ENCODE results near the gene LRRC28. TPM values are rescaled to one million over a fixed set of nuclear protein-coding genes. Genes with fewer than 3 reads are reported as not detected.

Gene LRRC28
- total RNA-seq, 1 donor from 2014 or later: 28.8 TPM

- H3K27ac Mint-ChIP-seq (ENCODE audit: unreplicated experiment): peak overlapping the region; percentile 75
Observed at GRCh38 chr15:99403597-99403996, 152.3 kb downstream of the LRRC28 start.

GRCh38 chr15:99404454-99404853 lies 153.2 kb downstream of the LRRC28 start:
- no peaks in the 10 kb centered on the region for H3K36me3 Mint-ChIP-seq (ENCODE audit: low read depth)
- DNase-seq (ENCODE audit: low read depth, low spot score): no peak
- H3K9me3 Mint-ChIP-seq: no peaks in the 10 kb centered on the region
- H3K27ac Mint-ChIP-seq (ENCODE audit: unreplicated experiment): no peak overlapping the region
- no peaks in the 10 kb centered on the region for H3K27me3 Mint-ChIP-seq (ENCODE audit: low read depth)
- H3K4me3 Mint-ChIP-seq: no peak overlapping the region
- H3K4me1 Mint-ChIP-seq: no peaks in the 10 kb centered on the region
- no peak for TF ChIP-seq CTCF (conservative IDR thresholded peaks at IDR 0.05)

More at GRCh38 chr15:99403597-99403996, 152.3 kb downstream of the LRRC28 start:
- Mint-ChIP-seq H3K9me3 (no peaks in the 10 kb centered on the region), H3K4me3 (no peak overlapping the region), H3K4me1 (no peaks in the 10 kb centered on the region), H3K36me3 (ENCODE audit: low read depth) (no peaks in the 10 kb centered on the region), H3K27me3 (ENCODE audit: low read depth) (no peaks in the 10 kb centered on the region)
- TF ChIP-seq CTCF (conservative IDR thresholded peaks at IDR 0.05): no peak
- DNase-seq (ENCODE audit: low read depth, low spot score): no peak

GRCh38 chr15:99406120-99406519 lies 154.8 kb downstream of the LRRC28 start:
- no peak for TF ChIP-seq CTCF (conservative IDR thresholded peaks at IDR 0.05)
- no peak overlapping the region for H3K4me3 Mint-ChIP-seq
- no peaks in the 10 kb centered on the region for H3K27me3 Mint-ChIP-seq (ENCODE audit: low read depth)
- no peaks in the 10 kb centered on the region for H3K4me1 Mint-ChIP-seq
- H3K27ac Mint-ChIP-seq (ENCODE audit: unreplicated experiment): no peak overlapping the region
- H3K9me3 Mint-ChIP-seq: no peaks in the 10 kb centered on the region
- DNase-seq (ENCODE audit: low read depth, low spot score): no peak
- no peaks in the 10 kb centered on the region for H3K36me3 Mint-ChIP-seq (ENCODE audit: low read depth)

DNA sequence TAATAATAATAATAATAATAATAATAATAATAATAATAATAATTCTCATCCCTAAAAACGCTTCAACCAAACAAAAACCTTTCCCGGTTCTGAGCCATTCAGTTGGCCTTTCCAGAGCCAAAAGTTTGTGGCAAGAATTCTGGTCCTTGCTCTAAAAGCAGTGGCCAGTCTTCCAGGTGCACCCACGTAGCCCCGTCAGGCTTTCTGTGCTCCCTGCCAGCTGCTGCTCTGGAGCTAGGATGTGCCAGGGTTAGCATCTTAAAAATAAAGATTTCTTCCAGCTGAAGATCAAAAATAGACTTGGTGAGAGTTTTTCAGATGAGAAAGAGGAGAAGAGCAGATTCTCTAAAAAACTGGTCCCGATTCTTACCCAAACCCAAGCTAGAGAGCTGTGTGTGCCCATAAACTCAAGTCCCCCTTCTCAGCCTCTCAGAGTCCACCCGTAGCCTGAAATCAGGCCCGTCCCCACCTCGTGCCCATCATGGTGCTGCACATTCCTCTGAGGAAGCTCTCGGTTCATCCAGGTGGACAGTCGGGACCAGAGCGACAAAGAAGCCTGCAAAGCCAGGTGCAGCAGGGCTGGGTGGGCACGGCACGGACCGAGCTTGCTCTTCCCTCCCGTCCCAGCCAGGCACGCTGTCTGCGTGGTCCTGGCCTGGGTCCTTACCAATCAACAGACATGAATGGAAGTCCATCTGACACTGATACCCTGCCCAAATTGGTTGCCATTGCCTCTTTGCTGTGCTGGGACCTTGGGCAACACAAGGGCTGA lies 155.6 kb downstream of the LRRC28 start:
- no peaks in the 10 kb centered on the region for H3K4me1 Mint-ChIP-seq
- no peak overlapping the region for H3K4me3 Mint-ChIP-seq
- no peaks in the 10 kb centered on the region for H3K36me3 Mint-ChIP-seq (ENCODE audit: low read depth)
- no peaks in the 10 kb centered on the region for H3K27me3 Mint-ChIP-seq (ENCODE audit: low read depth)
- TF ChIP-seq CTCF (conservative IDR thresholded peaks at IDR 0.05): no peak
- DNase-seq (ENCODE audit: low read depth, low spot score): no peak
- no peak overlapping the region for H3K27ac Mint-ChIP-seq (ENCODE audit: unreplicated experiment)
- no peaks in the 10 kb centered on the region for H3K9me3 Mint-ChIP-seq

DNA sequence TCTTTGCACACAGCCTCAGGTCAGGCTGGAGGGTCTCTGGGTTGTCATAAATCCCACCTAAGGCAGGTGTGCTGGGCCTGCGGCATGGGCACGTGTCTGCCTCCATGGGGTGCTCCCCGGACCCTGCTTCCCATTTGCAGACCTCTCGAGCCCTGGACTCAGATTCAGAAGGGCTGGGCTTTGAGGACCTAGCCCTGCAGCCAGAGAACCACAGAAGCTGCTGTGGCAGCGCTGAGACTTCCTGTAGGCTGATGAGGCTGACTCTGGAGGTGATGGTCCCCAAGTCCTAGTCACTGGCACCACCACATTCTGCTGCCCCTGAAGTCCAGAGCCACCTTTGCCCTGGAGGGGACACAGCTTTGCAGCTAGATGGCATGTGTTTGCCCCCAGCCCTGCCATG lies 156.4 kb downstream of the LRRC28 start:
- Mint-ChIP-seq H3K4me3 (no peak overlapping the region), H3K36me3 (ENCODE audit: low read depth) (no peaks in the 10 kb centered on the region), H3K27me3 (ENCODE audit: low read depth) (no peaks in the 10 kb centered on the region), H3K4me1 (peaks cover 3% of the 10 kb centered on the region), H3K9me3 (no peaks in the 10 kb centered on the region), H3K27ac (ENCODE audit: unreplicated experiment) (no peak overlapping the region)
- no peak for DNase-seq (ENCODE audit: low read depth, low spot score)
- no peak for TF ChIP-seq CTCF (conservative IDR thresholded peaks at IDR 0.05)
